Stomach smooth muscle (tissue), 2 donors: Measurements from ENCODE around the gene USP35.

Experiments
- H3K27ac ChIP-seq: one replicate; pipeline ENCODE4 v1.7.0; 2013; ENCODE audit warnings: mild to moderate bottlenecking, low read length, inconsistent platforms
- H3K27me3 ChIP-seq, 2 donors: one replicate each; pipeline ENCODE4 v1.7.0; 2013; ENCODE audit warnings: low read length in 2 of 2; ENCODE audit not compliant: insufficient read depth in 2 of 2, control insufficient read depth in 1 of 2
- H3K36me3 ChIP-seq, 2 donors: one replicate each; pipeline ENCODE4 v1.7.0; 2013; ENCODE audit warnings: low read length in 2 of 2; ENCODE audit not compliant: control insufficient read depth in 2 of 2, insufficient read depth in 2 of 2
- H3K4me1 ChIP-seq: one replicate; pipeline ENCODE4 v1.7.0; 2013; ENCODE audit warnings: low read length; ENCODE audit not compliant: control insufficient read depth, insufficient read depth
- H3K4me3 ChIP-seq, 2 donors: one replicate each; pipeline ENCODE4 v1.7.0; 2013; ENCODE audit warnings: low read length in 2 of 2
- H3K9ac ChIP-seq, 2 donors: one replicate each; pipeline ENCODE4 v1.7.0; 2013; ENCODE audit warnings: low read length in 2 of 2, mild to moderate bottlenecking in 1 of 2
- H3K9me3 ChIP-seq, 2 donors: one replicate each; pipeline ENCODE4 v1.7.0; 2013; ENCODE audit warnings: low read length in 2 of 2; ENCODE audit not compliant: control insufficient read depth in 2 of 2
- donor health status: healthy.
- donor health status: Pancreatic carcinoma.

The USP35 gene

GRCh38 chr11:78237293-78238046 lies 48.8 kb downstream of the USP35 start:
- Histone ChIP-seq H3K27me3 (no peaks in the 10 kb centered on the region), H3K4me3 (no peak overlapping the region), H3K36me3 (no peaks in the 10 kb centered on the region), H3K4me1 (no peaks in the 10 kb centered on the region), H3K9me3 (no peaks in the 10 kb centered on the region), H3K9ac (no peak overlapping the region), H3K27ac (no peak overlapping the region)

- Histone ChIP-seq H3K4me3 (no peak overlapping the region), H3K4me1 (no peaks in the 10 kb centered on the region), H3K9ac (no peak overlapping the region), H3K27me3 (no peaks in the 10 kb centered on the region), H3K9me3 (no peaks in the 10 kb centered on the region), H3K36me3 (no peaks in the 10 kb centered on the region), H3K27ac (no peak overlapping the region)
Observed at GRCh38 chr11:78239781-78240180, 51.1 kb downstream of the USP35 start.

- Histone ChIP-seq H3K27me3 (no peaks in the 10 kb centered on the region), H3K9me3 (no peaks in the 10 kb centered on the region), H3K4me3 (no peak overlapping the region), H3K27ac (no peak overlapping the region), H3K9ac (no peak overlapping the region), H3K36me3 (no peaks in the 10 kb centered on the region), H3K4me1 (no peaks in the 10 kb centered on the region)
Observed at GRCh38 chr11:78241475-78241874, 52.8 kb downstream of the USP35 start.

GRCh38 chr11:78244080-78244479 lies 55.4 kb downstream of the USP35 start:
- H3K27me3 ChIP-seq = no peaks in the 10 kb centered on the region
- H3K9me3 ChIP-seq = no peaks in the 10 kb centered on the region
- H3K9ac ChIP-seq = no peak overlapping the region
- no peak overlapping the region for H3K4me3 ChIP-seq
- H3K27ac ChIP-seq = no peak overlapping the region
- H3K4me1 ChIP-seq = no peaks in the 10 kb centered on the region
- H3K36me3 ChIP-seq = peaks cover 2 to 3% of the 10 kb centered on the region in 2 donors

- no peak overlapping the region for H3K4me3 ChIP-seq
- peaks cover 3% of the 10 kb centered on the region in 2 donors for H3K36me3 ChIP-seq
- no peak overlapping the region for H3K27ac ChIP-seq
- H3K27me3 ChIP-seq = no peaks in the 10 kb centered on the region
- H3K4me1 ChIP-seq = no peaks in the 10 kb centered on the region
- no peaks in the 10 kb centered on the region for H3K9me3 ChIP-seq
- no peak overlapping the region for H3K9ac ChIP-seq
Observed at GRCh38 chr11:78244546-78245255, 56.0 kb downstream of the USP35 start.

GRCh38 chr11:78248191-78248590 lies 59.5 kb downstream of the USP35 start:
- Histone ChIP-seq H3K4me1 (no peaks in the 10 kb centered on the region), H3K9ac (no peak overlapping the region), H3K4me3 (no peak overlapping the region), H3K36me3 (peaks cover 3 to 8% of the 10 kb centered on the region in 2 donors), H3K27ac (no peak overlapping the region), H3K27me3 (no peaks in the 10 kb centered on the region), H3K9me3 (no peaks in the 10 kb centered on the region)

- Histone ChIP-seq H3K9me3 (no peaks in the 10 kb centered on the region), H3K27ac (no peak overlapping the region), H3K9ac (no peak overlapping the region), H3K36me3 (peaks cover 3 to 8% of the 10 kb centered on the region in 2 donors), H3K4me3 (no peak overlapping the region), H3K27me3 (no peaks in the 10 kb centered on the region), H3K4me1 (no peaks in the 10 kb centered on the region)
Observed at GRCh38 chr11:78248903-78249302, 60.2 kb downstream of the USP35 start.

- no peak overlapping the region for H3K27ac ChIP-seq
- H3K4me3 ChIP-seq = no peak overlapping the region
- no peaks in the 10 kb centered on the region for H3K27me3 ChIP-seq
- no peaks in the 10 kb centered on the region for H3K4me1 ChIP-seq
- H3K36me3 ChIP-seq = peaks cover 3 to 8% of the 10 kb centered on the region in 2 donors
- no peak overlapping the region for H3K9ac ChIP-seq
- H3K9me3 ChIP-seq = no peaks in the 10 kb centered on the region
Observed at GRCh38 chr11:78250099-78250498, 61.4 kb downstream of the USP35 start.

GRCh38 chr11:78251083-78251775 lies 62.5 kb downstream of the USP35 start:
- Histone ChIP-seq H3K4me3 (no peak overlapping the region), H3K27ac (no peak overlapping the region), H3K4me1 (no peaks in the 10 kb centered on the region), H3K27me3 (no peaks in the 10 kb centered on the region), H3K9me3 (no peaks in the 10 kb centered on the region), H3K9ac (no peak overlapping the region), H3K36me3 (peaks cover 3 to 8% of the 10 kb centered on the region in 2 donors)

- Histone ChIP-seq H3K9me3 (no peaks in the 10 kb centered on the region), H3K27me3 (no peaks in the 10 kb centered on the region), H3K9ac (no peak overlapping the region), H3K4me3 (no peak overlapping the region), H3K4me1 (no peaks in the 10 kb centered on the region), H3K36me3 (peaks cover 0 to 6% of the 10 kb centered on the region in 2 donors), H3K27ac (no peak overlapping the region)
Observed at GRCh38 chr11:78253797-78254196, 65.1 kb downstream of the USP35 start.
